Fibroblast of lung (primary cell): Measurements from ENCODE around the gene PHF2. TPM values are rescaled to one million over a fixed set of nuclear protein-coding genes. Genes with fewer than 3 reads are reported as not detected.

Experiments
- DNase-seq, 2 donors: peaks; one replicate each; pipeline versions ENCODE4 v3.0.0 to v3.0.0-alpha.2; 2010; ENCODE audit warnings: low read depth in 2 of 2
- H2AFZ ChIP-seq: 2 replicates; pipeline ENCODE4 v1.5.1; 2012; ENCODE audit warnings: low read length, control low read depth, inconsistent platforms
- H3K27ac ChIP-seq: 2 replicates; pipeline ENCODE4 v1.5.1; 2011; ENCODE audit warnings: low read length, control low read depth; ENCODE audit not compliant: insufficient read depth
- H3K27me3 ChIP-seq: 2 replicates; pipeline ENCODE4 v1.5.1; 2011; ENCODE audit warnings: mild to moderate bottlenecking, low read length; ENCODE audit not compliant: control insufficient read depth, insufficient read depth
- H3K36me3 ChIP-seq: 2 replicates; pipeline ENCODE4 v1.5.1; 2011; ENCODE audit warnings: low read length; ENCODE audit not compliant: control insufficient read depth, insufficient read depth
- H3K4me1 ChIP-seq: 2 replicates; pipeline ENCODE4 v1.5.1; 2011; ENCODE audit warnings: low read length; ENCODE audit not compliant: control insufficient read depth, insufficient read depth; ENCODE audit errors: extremely low read depth
- H3K4me2 ChIP-seq: 2 replicates; pipeline ENCODE4 v1.5.1; 2011; ENCODE audit warnings: low read length, control low read depth; ENCODE audit not compliant: insufficient read depth; ENCODE audit errors: extremely low read depth
- H3K4me3 ChIP-seq, 4 experiments: fragments of 200-600 bp in 1 of 4; sonication (generic) in 1 of 4; replicated peaks in 1 of 4; 2 replicates each; pipeline ENCODE4 v1.5.1; 2011 to 2016; ENCODE audit warnings: low read length in 4 of 4, low read depth in 3 of 4, mild to moderate bottlenecking in 3 of 4, control low read depth in 2 of 4, inconsistent platforms in 1 of 4, mixed read lengths in 1 of 4; ENCODE audit not compliant: insufficient read depth in 1 of 4; ENCODE audit errors: control extremely low read depth in 1 of 4
- H3K79me2 ChIP-seq: 2 replicates; pipeline ENCODE4 v1.5.1; 2012; ENCODE audit warnings: mild to moderate bottlenecking, low read length, inconsistent platforms; ENCODE audit not compliant: control insufficient read depth, insufficient read depth
- H3K9ac ChIP-seq: 2 replicates; pipeline ENCODE4 v1.5.1; 2011; ENCODE audit warnings: mild to moderate bottlenecking, low read length, control low read depth; ENCODE audit not compliant: insufficient read depth
- H3K9me3 ChIP-seq: 2 replicates; pipeline ENCODE4 v1.5.1; 2012; ENCODE audit warnings: low read depth, low read length; ENCODE audit not compliant: control insufficient read depth, insufficient read depth
- H4K20me1 ChIP-seq: 2 replicates; pipeline ENCODE4 v1.5.1; 2011; ENCODE audit warnings: low read length; ENCODE audit not compliant: control insufficient read depth, insufficient read depth; ENCODE audit errors: extremely low read depth
- EZH2 ChIP-seq: IDR thresholded peaks from 2 replicates; pipeline ENCODE4 v1.5.1; 2012; ENCODE audit warnings: low read length, control low read depth, mild to moderate bottlenecking; ENCODE audit errors: missing control alignments
- polyA plus RNA-seq, 2 donors: library from polyadenylated mRNA; depleted of rRNA in 1 of 2; stranded (reverse) in 1 of 2; unstranded in 1 of 2; fragments of >200 nt; gene quantifications; 2 replicates each; pipeline ENCODE4 v1.2.1, GENCODE V29; 2011 to 2012; ENCODE audit warnings: missing spikeins in 1 of 2
- total RNA-seq: library from RNA; depleted of rRNA; stranded (reverse); fragments of >200 nt; gene quantifications from 2 replicates; pipeline ENCODE4 v1.2.1, GENCODE V29; 2014
- TF ChIP-seq, protein P1 (sequence below), 2 donors: IDR thresholded peaks in 1 of 2; conservative IDR thresholded peaks in 1 of 2; 1 replicate in 1 of 2; 2 replicates in 1 of 2; pipeline ENCODE4 v1.5.1; 2011 to 2012; ENCODE audit warnings: low read length in 2 of 2, control low read depth in 1 of 2, inconsistent platforms in 1 of 2, low read depth in 1 of 2, mild to moderate bottlenecking in 1 of 2

The PHF2 gene
- total and polyA plus RNA-seq, 2 donors (not counting 1 experiment from before 2014, with no cell fraction given) = 9.2 to 13.4 TPM

DNA sequence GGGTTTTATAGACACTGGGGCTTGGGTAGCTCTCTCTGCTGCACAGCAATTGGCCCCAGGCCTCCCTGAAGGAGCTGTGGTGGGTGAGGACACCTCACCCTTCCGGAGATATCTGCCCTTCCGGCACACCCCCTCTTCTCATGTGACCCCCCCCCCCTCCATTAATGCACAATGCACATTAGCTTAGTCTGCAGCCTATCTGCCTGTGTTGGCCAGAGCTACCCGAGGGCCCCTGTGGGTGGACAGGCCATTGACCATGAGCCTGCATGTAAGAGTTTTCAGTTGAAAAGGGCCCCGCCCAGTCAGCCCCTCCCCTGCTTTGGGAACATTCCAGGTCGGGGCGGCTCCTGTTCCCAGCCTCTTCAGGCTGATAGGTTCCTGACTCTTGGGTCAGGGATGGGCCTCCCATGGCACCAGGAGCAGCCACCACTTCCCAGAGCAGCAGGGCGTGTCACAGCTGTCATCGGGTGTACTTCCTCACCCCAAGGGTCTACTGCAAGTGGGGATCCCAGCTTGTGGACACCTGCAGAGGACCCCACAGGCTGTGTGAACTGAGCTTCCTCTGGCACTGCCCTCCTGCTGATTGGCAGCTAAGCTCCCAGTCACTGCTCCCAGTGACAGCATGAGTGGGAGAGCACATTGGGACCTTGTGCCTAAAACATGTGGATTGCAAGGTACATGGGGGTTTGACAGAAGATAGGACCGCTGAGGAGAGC lies 17.8 kb downstream of the PHF2 start:
- peaks cover 27% of the 10 kb centered on the region for H3K79me2 ChIP-seq
- H3K27me3 ChIP-seq = no peaks in the 10 kb centered on the region
- H3K4me2 ChIP-seq = no peak overlapping the region
- H4K20me1 ChIP-seq = no peaks in the 10 kb centered on the region
- no peak overlapping the region for H3K9ac ChIP-seq
- H3K4me3 ChIP-seq = no peak overlapping the region
- peaks cover 5% of the 10 kb centered on the region for H3K4me1 ChIP-seq
- H3K36me3 ChIP-seq = no peaks in the 10 kb centered on the region
- no peak for TF ChIP-seq EZH2
- TF ChIP-seq, protein P1, sequence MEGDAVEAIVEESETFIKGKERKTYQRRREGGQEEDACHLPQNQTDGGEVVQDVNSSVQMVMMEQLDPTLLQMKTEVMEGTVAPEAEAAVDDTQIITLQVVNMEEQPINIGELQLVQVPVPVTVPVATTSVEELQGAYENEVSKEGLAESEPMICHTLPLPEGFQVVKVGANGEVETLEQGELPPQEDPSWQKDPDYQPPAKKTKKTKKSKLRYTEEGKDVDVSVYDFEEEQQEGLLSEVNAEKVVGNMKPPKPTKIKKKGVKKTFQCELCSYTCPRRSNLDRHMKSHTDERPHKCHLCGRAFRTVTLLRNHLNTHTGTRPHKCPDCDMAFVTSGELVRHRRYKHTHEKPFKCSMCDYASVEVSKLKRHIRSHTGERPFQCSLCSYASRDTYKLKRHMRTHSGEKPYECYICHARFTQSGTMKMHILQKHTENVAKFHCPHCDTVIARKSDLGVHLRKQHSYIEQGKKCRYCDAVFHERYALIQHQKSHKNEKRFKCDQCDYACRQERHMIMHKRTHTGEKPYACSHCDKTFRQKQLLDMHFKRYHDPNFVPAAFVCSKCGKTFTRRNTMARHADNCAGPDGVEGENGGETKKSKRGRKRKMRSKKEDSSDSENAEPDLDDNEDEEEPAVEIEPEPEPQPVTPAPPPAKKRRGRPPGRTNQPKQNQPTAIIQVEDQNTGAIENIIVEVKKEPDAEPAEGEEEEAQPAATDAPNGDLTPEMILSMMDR (conservative IDR thresholded peaks at IDR 0.05 in 1 of 2, IDR thresholded peaks at IDR 0.05 in 1 of 2; ENCODE audit: low read depth in 1 of 2, low read length in 2 of 2) = no peak
- DNase-seq = no peak
- no peak overlapping the region for H3K27ac ChIP-seq
- H2AFZ ChIP-seq = no peak overlapping the region
- H3K9me3 ChIP-seq = no peaks in the 10 kb centered on the region

DNA sequence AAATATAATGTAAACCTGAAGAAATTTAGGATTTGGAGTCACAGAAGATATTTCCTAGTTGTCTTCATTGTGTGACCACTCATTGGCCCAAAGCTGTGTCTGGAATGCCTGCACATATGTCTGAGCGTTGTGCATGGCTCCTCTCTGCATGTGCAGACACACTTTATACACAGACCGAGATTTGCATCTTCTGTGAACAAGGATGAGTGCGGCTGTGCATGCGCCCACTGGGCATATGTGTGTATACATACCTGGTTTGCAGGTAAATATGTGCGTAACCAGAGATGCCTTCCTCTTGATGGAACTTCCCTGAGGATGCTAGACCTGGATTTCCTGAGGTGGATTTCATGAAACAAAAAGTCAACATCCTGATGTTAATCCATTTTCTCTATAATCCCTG lies 19.1 kb downstream of the PHF2 start:
- no peak overlapping the region for H2AFZ ChIP-seq
- no peaks in the 10 kb centered on the region for H3K27me3 ChIP-seq
- H3K79me2 ChIP-seq = peaks cover 31% of the 10 kb centered on the region
- H3K36me3 ChIP-seq = no peaks in the 10 kb centered on the region
- no peak overlapping the region for H3K9ac ChIP-seq
- no peak overlapping the region for H3K4me2 ChIP-seq
- no peak overlapping the region for H3K4me3 ChIP-seq
- H3K9me3 ChIP-seq = no peaks in the 10 kb centered on the region
- DNase-seq = no peak
- no peaks in the 10 kb centered on the region for H4K20me1 ChIP-seq
- no peaks in the 10 kb centered on the region for H3K4me1 ChIP-seq
- no peak overlapping the region for H3K27ac ChIP-seq
- TF ChIP-seq EZH2 = no peak
- TF ChIP-seq, protein P1 (conservative IDR thresholded peaks at IDR 0.05 in 1 of 2, IDR thresholded peaks at IDR 0.05 in 1 of 2; ENCODE audit: low read depth in 1 of 2, low read length in 2 of 2) = no peak

DNA sequence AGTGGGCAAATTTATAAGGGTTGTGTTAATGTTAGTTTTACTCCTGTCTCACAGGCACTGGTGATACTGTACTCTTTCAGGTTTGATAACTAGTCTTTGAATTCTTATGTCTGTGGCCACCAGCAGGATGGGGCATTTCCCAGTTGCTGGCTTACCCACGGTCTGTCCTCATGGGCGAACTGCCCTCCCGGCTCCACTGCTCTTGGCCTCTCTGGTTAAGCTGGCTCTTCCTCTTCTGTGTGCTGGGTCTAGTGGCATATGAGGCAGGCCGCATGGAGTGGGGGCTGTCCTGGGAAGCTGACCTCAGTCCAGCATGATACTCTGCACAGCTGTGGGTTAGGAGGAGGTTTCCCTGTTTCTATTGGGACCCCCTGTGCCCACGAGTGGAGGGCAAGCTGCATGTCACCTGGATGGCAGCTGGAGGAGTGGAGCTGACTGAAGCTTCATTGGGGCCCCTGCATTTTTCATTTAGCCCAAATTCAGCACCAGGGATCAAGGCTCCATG lies 19.5 kb downstream of the PHF2 start:
- Histone ChIP-seq H3K36me3 (no peaks in the 10 kb centered on the region), H3K9me3 (no peaks in the 10 kb centered on the region), H3K27me3 (no peaks in the 10 kb centered on the region), H3K4me2 (no peak overlapping the region), H2AFZ (no peak overlapping the region), H3K79me2 (peaks cover 28% of the 10 kb centered on the region), H3K27ac (no peak overlapping the region), H3K4me3 (no peak overlapping the region), H3K9ac (no peak overlapping the region), H4K20me1 (no peaks in the 10 kb centered on the region), H3K4me1 (no peaks in the 10 kb centered on the region)
- no peak for TF ChIP-seq EZH2
- TF ChIP-seq, protein P1 (conservative IDR thresholded peaks at IDR 0.05 in 1 of 2, IDR thresholded peaks at IDR 0.05 in 1 of 2; ENCODE audit: low read depth in 1 of 2, low read length in 2 of 2) = no peak
- no peak for DNase-seq
